NCI-H510A treated with DMSO at 0.1 percent for 48 hours (cell line): ENCODE measurements around the gene MEOX1.

Experiments used
- DNase-seq: peaks from one replicate; lab custom pipeline; 2025; lab: John Stamatoyannopoulos, UW

MEOX1 gene

GRCh38 chr17:43679911-43680310 lies 18.2 kb upstream of the MEOX1 start:
- DNase-seq, result no peak

- DNase-seq, result no peak
These were observed 17.7 kb upstream of the MEOX1 start for GRCh38 chr17:43679401-43679800.

DNA sequence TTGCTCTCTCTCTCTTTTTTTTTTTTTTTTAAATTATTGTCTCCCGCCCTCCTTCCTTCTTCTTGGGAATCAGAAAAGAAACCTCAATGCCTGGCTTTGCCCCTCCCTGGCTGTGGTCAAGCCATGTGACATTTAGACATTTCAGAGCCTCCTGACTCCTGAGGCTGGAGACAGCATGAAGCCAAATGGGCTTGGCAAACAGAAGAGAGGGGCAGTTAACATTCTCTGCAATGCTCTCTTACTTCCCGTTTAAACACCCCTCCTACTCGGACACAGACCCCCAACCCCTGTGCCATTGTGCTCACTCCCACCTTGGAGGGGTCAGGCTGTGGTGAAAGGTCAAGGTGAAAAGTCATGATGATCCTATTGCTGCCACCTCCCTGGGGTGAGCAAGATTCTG lies 14.7 kb upstream of the MEOX1 start:
- DNase-seq, result no peak

DNA sequence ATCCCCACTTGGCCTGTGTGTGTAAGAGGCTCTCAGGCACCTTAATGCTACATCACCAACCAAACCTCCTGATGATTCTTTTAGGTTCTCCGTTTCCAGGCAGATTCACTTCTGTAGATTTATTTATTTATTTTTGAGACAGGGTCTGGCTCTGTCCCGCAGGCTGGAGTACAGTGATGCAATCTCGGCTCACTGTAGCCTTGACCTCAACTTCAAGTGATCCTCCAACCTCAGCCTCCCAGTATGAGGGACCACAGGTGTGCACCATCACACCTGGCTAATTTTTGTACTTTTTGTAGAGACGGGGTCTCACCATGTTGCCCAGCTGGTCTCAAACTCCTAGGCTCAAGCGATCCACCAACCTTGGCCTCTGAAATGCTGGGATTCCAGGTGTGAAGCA lies 12.7 kb upstream of the MEOX1 start:
- DNase-seq, result no peak

- peak; percentile 53 for DNase-seq
These were observed 12.0 kb upstream of the MEOX1 start for GRCh38 chr17:43673516-43674323.

GRCh38 chr17:43671755-43672519 lies 10.2 kb upstream of the MEOX1 start:
- no peak for DNase-seq

DNA sequence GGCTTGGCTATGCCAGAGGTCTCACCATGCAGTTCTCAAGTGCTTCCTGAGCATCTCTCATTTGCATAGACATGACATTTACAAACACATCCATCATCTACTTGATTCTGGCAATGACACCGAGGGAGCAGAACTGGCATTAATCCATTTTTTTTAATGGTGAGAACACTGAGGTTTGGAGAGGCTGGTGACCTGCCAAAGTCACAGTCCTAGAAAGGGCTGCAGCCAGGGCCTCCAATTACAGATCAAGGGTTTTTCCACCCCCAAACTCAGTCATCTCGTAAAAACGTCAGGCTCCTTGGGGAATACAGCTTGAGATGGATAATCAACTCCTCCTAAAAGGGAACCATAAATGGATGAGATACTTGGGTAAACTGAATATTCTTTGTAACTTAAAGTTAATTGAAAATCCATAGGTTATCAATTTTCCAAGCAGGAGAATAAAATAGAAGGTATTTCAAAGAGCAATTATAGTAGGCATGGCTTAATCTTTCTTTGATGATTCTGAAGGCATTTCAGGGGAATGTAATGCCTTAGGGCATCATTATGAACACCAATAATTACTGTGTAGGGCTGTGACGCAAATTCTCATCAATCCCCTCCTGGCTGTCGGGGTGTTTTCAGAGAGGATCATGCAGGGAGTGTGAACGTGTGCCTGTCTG lies 9.4 kb upstream of the MEOX1 start:
- no peak for DNase-seq

GRCh38 chr17:43670645-43671030 lies 8.9 kb upstream of the MEOX1 start:
- DNase-seq, result no peak

- DNase-seq, result no peak
These were observed 8.4 kb upstream of the MEOX1 start for GRCh38 chr17:43669971-43670644.

DNA sequence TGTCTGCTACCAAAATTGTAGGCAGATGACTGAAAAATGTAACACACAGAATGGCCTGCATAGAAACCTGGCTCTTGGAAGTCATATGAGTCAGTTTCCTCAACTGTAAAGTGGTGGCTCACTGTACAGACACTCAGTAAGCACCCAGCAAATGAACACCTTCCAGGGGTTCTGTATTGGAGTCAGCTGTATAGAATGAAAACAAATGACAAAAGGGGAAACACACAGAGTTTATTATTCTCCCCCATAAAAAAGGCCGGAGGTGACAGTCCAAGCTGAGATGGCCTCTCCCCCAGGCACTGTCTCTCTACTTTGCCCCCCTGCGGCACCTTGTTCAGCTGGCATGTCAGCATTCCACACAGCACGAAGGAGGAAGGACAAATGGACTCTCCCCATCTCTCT lies 6.2 kb upstream of the MEOX1 start:
- DNase-seq, result no peak

DNA sequence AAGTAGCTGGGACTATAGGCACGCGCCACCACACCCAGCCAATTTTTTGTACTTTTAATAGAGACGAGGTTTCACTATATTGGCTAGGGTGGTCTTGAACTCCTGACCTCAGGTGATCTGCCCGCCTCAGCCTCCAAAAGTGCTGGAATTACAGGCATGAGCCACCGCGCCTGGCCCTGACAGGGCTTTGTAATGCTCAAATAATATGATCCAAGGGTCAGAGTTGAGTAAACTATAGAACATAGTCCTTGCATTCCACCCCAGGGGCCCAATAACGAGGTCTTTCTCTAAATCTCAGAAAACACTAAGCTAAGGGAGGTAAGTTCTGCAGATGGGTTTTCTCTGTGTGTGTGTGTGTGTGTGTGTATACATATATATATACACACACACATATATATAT lies 5.8 kb upstream of the MEOX1 start:
- DNase-seq, result no peak

DNA sequence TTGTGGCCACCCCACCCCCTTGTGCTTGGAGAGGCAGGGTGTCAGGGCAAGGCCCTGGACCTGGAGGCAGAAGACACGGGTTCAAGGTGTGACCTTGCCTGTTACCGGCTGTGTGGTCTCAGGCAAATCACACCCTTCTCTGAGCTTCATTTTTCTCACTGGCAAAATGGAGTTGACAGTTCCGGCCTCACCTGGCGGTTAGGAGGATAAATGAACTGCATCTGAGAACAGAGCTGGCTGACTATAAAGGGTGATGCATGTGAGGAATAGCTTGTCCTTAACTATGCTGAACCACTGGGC lies 4.2 kb upstream of the MEOX1 start:
- DNase-seq, result no peak

DNA sequence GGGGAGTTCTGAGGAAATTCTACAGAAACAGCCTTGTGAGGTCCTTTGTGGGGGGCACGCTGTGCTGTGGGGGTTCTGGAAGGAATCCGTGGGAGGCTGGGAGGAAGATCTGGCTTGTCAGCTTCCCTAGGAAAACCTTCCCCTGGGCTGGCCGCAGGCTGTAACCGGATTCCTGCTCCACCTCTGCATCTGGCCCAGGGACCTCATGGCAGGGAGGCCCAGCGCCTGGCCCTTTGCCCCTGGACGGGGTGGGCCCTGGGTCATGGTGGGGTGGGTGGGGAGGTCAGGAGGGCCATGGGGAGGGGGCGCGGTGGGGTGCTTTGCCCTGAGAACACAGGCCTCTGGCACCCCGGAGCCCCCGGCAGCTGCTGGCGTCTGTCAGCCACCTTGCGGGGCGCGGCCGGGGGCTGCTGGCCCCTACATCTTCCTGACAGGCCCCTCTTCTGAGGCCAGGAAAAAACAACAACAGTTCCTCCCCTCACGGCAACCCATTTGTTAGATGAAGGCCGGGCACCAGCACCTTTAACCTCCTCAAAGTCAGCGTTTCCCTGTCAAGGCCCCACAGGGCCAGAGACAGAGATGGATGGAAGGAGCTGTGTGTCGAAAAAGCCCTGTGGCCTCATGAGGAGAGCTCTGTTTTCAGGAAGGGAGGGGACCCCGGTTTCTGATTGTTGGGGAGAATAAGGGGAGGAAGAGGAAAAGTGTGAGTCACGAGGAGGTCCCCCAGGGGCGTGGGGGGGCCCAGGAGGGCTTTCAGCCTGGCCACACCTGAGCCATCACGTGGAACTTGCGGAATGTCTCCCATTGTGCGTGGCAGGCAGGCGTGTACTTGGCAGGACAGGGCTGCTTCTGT lies 3.6 kb upstream of the MEOX1 start:
- DNase-seq, result no peak

GRCh38 chr17:43664096-43664495 lies 2.4 kb upstream of the MEOX1 start:
- DNase-seq, result no peak

DNA sequence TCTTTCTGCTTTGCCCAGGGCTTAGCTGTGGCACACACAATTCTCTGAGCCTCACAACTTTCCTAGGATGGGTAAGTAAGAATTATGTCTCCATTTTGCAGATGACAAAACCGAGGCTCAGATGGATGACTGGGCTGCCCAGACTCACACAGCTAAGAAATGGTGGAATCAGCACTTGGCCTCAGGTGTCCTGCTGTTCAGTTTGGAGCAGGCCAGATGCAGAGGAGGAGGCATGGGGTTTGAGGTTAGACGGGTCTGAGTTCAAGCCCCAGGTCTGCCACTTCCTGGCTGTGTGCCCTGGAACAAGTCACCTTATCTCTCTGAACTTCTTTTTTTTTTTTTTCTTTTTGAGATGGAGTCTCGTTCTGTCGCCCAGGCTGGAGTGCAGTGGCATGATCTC lies 1.7 kb upstream of the MEOX1 start:
- no peak for DNase-seq

DNA sequence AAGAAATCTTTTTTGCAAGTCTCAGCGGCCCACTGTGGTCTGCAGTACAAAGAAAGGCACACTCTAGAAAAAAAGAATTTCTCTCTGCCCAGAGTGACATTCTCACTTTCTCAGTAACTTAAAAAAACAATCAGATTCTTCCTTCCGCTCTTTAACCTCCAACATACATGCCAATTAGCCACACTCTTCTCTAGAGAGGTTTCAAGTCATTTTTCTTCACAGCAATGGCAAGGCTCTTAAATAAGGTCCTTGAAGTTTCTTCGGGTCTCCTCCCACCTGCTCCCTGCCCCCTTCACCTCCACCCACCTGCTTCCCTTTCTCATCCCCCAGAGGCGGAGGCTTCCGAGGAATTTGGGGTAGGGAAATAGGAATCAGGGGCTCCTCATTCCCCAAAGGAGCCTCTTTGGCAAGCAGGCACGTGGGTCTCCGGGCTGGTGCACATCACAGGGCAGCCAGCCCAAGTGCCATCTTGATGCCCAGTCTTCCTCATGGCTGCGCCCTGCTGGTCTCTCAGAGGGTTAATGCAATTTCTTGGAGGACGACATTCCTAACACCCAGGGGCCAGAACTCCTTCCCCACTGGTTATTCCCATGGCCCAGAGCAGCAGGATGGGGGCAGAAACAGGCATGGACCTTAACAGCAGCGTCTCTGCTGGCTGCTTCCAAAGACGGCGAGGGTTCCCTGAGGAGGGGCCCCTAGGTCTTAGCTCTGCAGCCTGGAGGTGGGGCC lies 855 bp upstream of the MEOX1 start:
- no peak for DNase-seq

DNA sequence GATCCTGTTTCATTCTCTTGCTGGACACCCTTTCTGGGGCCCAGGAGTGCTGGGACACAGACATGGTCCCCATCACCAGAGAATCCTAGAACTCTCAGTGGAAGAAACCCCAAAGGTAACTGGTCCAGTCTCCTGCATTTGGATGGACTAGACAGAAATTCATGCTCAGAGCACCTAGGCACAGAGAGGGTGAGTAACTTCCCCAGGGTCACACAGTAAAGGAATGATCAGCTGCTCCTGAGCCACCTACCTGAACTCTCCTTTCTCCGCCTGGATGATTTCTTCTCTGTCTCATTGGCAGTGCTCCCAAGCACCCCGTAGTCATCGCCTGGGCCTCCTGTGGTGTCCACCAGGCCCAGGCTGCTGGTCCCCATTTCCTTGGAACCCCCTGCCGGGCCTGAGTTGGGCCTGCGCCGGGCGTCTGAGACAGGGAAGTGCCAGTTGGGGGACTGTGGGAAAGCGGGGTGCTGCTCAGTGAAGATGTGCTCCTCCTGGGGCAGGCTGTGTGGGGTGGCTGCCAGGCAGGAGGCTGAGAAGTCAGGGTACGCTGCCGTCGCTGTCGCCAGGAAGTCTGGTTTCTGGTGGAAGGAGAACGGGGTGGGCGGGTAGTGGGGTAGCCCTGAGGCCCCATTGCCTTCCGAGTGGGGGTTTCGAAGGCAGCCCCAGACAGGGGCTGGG lies 767 bp downstream of the MEOX1 start:
- DNase-seq, result no peak

GRCh38 chr17:43659823-43660617 lies 1.7 kb downstream of the MEOX1 start:
- no peak for DNase-seq

- DNase-seq, result no peak
These were observed 2.8 kb downstream of the MEOX1 start for GRCh38 chr17:43658900-43659299.
